IMR-90 (cell line): ENCODE measurements around the gene TMEM259.

ENCODE experiments used
- CTCF ChIP-seq: conservative IDR thresholded peaks from 2 replicates; pipeline ENCODE4 v1.5.1; 2012; ENCODE audit warnings: mild to moderate bottlenecking, low read depth, low read length, improper control_type of control experiment
- MAZ ChIP-seq: IDR thresholded peaks from 2 replicates; pipeline ENCODE4 v1.6.1; 2012; ENCODE audit warnings: low read depth, mild to moderate bottlenecking, low read length, improper control_type of control experiment, moderate library complexity, borderline replicate concordance
- MXI1 ChIP-seq: IDR thresholded peaks from 2 replicates; pipeline ENCODE4 v1.6.1; 2012; ENCODE audit warnings: low read depth, mild to moderate bottlenecking, low read length, moderate library complexity, borderline replicate concordance
- POLR2A ChIP-seq: IDR thresholded peaks from 2 replicates; pipeline ENCODE4 v1.6.1; 2012; ENCODE audit warnings: mild to moderate bottlenecking, low read depth, low read length
- RAD21 ChIP-seq: IDR thresholded peaks from 2 replicates; pipeline ENCODE4 v1.6.1; 2012; ENCODE audit warnings: low read length, improper control_type of control experiment
- RFX5 ChIP-seq: IDR thresholded peaks from 2 replicates; pipeline ENCODE4 v1.8.0; 2012; ENCODE audit warnings: low read depth, mild to moderate bottlenecking, low read length, moderate library complexity
- SMC3 ChIP-seq: fragments of 150-350 bp; IDR thresholded peaks from 2 replicates; pipeline ENCODE4 v1.6.1; 2016; ENCODE audit warnings: low read depth, mild to moderate bottlenecking, antibody characterized with exemption, low read length, moderate library complexity
- USF2 ChIP-seq: fragments of 150-350 bp; IDR thresholded peaks from 2 replicates; pipeline ENCODE4 v1.6.1; 2017; ENCODE audit warnings: mild to moderate bottlenecking, antibody characterized with exemption, low read length, low read depth

GRCh38 chr19:1061987-1062386, 41.1 kb upstream of the TMEM259 start:
- no peak for TF ChIP-seq RAD21
- no peak for TF ChIP-seq CTCF
- TF ChIP-seq POLR2A, result no peak
- TF ChIP-seq RFX5, result no peak
- no peak for TF ChIP-seq MXI1
- TF ChIP-seq SMC3, result no peak
- TF ChIP-seq MAZ, result no peak
- no peak for TF ChIP-seq USF2
